PFSK-1 (cell line): Measurements from ENCODE around the gene AMPD3.
A peak's percentile ranks its signal among the peaks of the same experiment; 100 is the strongest.

Experiments used
- POLR2AphosphoS5 ChIP-seq: IDR thresholded peaks from 2 replicates; pipeline ENCODE4 v1.6.1; 2012; ENCODE audit warnings: low read depth, mild to moderate bottlenecking, control low read depth, low read length, moderate library complexity
- REST ChIP-seq, 2 experiments: IDR thresholded peaks; 2 replicates each; pipeline versions ENCODE4 v1.6.1 to v1.8.0; 2011 to 2012; ENCODE audit warnings: low read depth in 2 of 2, low read length in 2 of 2, control low read depth in 1 of 2, inconsistent platforms in 1 of 2, mild to moderate bottlenecking in 1 of 2, moderate library complexity in 1 of 2; ENCODE audit not compliant: insufficient read depth in 1 of 2
- SIN3A ChIP-seq: IDR thresholded peaks from 2 replicates; pipeline ENCODE4 v1.6.1; 2012; ENCODE audit warnings: mild to moderate bottlenecking, low read length, moderate library complexity, borderline replicate concordance; ENCODE audit not compliant: insufficient read depth
- TAF1 ChIP-seq: IDR thresholded peaks from 2 replicates; pipeline ENCODE4 v1.6.1; 2012; ENCODE audit warnings: low read length, control low read depth, borderline replicate concordance; ENCODE audit not compliant: insufficient read depth

- TF ChIP-seq TAF1, result 0 out of 2 replicates have a peak, but pooled peaks have one; percentile 75
- peak; percentile 90 for TF ChIP-seq POLR2AphosphoS5
- TF ChIP-seq SIN3A, result peak; percentile 77; the same call in 1 of the 2 replicates
- TF ChIP-seq REST (IDR thresholded peaks at IDR 0.05; ENCODE audit: insufficient read depth in 1 of 2, low read depth in 2 of 2, low read length in 2 of 2), result no peak
Observed at GRCh38 chr11:10540915-10541560, 86.0 kb downstream of the AMPD3 start, which contains the start of gene RNF141.
